ENCODE data around the gene ZC3H7B. TPM values are rescaled to one million over a fixed set of nuclear protein-coding genes. Genes with fewer than 3 reads are reported as not detected.

ZC3H7B gene
- total RNA-seq, 6 experiments from 2014 or later, result 26.5 to 50.1 (median 42.7) TPM

DNA sequence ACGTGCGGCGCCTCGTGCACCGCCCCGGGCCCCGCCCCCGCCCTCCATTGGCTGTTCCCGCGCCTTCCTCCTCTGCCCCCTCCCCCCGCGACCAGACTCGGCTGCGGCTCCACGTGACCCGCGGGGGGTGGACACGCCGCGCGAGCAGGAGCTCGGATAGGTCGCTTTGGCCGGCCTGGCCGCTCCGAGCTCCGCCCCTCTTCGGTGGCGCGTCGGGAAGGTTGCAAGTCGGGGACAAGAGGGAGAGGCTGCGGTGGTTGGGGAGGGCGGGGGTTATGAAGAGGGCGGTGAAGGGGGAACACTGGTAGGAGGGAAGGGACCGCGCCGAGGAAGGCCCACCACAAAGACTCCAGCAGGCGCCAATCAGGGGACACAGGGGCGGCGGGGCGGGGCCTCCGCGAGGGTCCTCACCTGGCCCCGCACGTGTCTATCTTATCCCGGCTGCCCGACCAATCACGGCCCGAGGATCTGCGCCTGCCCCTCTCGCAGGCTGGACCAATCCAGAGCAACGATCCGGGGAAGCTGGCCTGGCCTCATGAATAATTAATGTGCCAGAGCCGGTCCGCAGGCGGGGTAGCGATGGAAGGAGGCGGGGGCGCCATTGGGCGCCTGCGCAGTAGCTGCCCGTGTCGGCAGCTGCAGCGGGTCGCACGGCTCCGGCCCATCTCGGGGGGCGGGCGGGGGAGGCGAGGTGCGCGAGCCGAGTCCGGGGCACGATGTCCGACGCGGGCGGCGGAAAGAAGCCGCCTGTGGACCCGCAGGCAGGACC lies 80.2 kb downstream of the ZC3H7B start, which contains the start of gene TEF:
Gene TEF, plus strand, starts transcription at position 614 of the 769 bp plus-strand sequence. Its CDS starts 103 bp downstream, at position 717.
- peaks cover 0 to 23% (median 2%) of the 10 kb centered on the region in 4 donors for H3K4me1 ChIP-seq
- H3K4me3 ChIP-seq, result peak within 1 kb of the TSS; percentile 63 to 94 (median 94)
- intact Hi-C loops (cut with DNase I), result no loop called here
- DNase-seq (peak; percentile 99 to 100 (median 99)), ATAC-seq (peak; percentile 76 to 83 (median 82))
- peak; percentile 62 for TF ChIP-seq POLR2A (IDR thresholded peaks at IDR 0.05)
- TF ChIP-seq, protein P1, sequence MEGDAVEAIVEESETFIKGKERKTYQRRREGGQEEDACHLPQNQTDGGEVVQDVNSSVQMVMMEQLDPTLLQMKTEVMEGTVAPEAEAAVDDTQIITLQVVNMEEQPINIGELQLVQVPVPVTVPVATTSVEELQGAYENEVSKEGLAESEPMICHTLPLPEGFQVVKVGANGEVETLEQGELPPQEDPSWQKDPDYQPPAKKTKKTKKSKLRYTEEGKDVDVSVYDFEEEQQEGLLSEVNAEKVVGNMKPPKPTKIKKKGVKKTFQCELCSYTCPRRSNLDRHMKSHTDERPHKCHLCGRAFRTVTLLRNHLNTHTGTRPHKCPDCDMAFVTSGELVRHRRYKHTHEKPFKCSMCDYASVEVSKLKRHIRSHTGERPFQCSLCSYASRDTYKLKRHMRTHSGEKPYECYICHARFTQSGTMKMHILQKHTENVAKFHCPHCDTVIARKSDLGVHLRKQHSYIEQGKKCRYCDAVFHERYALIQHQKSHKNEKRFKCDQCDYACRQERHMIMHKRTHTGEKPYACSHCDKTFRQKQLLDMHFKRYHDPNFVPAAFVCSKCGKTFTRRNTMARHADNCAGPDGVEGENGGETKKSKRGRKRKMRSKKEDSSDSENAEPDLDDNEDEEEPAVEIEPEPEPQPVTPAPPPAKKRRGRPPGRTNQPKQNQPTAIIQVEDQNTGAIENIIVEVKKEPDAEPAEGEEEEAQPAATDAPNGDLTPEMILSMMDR (IDR thresholded peaks at IDR 0.05), result no peak
- no peaks in the 10 kb centered on the region for H3K9me3 ChIP-seq
- H3K36me3 ChIP-seq, result no peaks in the 10 kb centered on the region
- H3K27ac ChIP-seq, result peak within 1 kb of the TSS; percentile 87 to 96 (median 91)
- no peaks in the 10 kb centered on the region for H3K27me3 ChIP-seq
- 2% methylated on average over 20 of the region's 84 CpGs for WGBS (ENCODE audit: insufficient coverage, low coverage, low lambda C conversion rate, missing lambda C conversion rate)

DNA sequence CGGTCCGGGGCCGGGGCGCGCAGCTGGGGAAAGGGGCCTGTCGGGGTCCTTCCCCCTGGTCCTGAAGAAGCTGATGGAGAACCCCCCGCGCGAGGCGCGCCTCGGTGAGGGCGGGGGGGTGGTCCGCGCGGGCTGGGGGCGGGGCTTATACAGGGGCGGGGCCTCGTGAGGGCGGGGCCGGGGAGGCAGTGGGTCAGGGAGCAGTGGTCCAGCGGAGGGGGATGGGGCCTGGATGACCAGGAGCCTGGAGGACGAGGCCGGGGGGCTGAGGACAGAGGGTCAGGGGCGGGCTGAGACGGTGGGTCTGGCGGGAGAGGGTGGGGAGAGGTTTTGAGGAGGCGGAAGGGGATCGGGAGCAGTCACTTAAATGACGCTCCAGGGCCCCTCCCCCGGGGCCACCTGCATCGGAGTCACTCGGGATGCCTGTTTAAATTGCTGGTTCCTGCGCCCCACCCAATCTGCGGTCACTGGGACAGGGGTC lies 80.8 kb downstream of the ZC3H7B start:
- H3K36me3 ChIP-seq, result peaks cover 0 to 2% (median under 1%) of the 10 kb centered on the region in 4 donors
- peak; percentile 39 to 62 (median 50) for ATAC-seq
- H3K27me3 ChIP-seq, result no peaks in the 10 kb centered on the region
- no peaks in the 10 kb centered on the region for H3K9me3 ChIP-seq
- H3K4me3 ChIP-seq, result peak overlapping the region; percentile 63 to 94 (median 94)
- TF ChIP-seq, protein P1 (IDR thresholded peaks at IDR 0.05), result no peak
- TF ChIP-seq POLR2A (IDR thresholded peaks at IDR 0.05), result no peak
- 7% methylated on average over 9 of the region's 35 CpGs for WGBS (ENCODE audit: insufficient coverage, low coverage, low lambda C conversion rate, missing lambda C conversion rate)
- peak overlapping the region; percentile 87 to 96 (median 91) for H3K27ac ChIP-seq
- DNase-seq, result peak; percentile 77 to 85 (median 85)
- intact Hi-C loops (cut with DNase I), result no loop called here
- H3K4me1 ChIP-seq, result peaks cover 0 to 23% (median 2%) of the 10 kb centered on the region in 4 donors

DNA sequence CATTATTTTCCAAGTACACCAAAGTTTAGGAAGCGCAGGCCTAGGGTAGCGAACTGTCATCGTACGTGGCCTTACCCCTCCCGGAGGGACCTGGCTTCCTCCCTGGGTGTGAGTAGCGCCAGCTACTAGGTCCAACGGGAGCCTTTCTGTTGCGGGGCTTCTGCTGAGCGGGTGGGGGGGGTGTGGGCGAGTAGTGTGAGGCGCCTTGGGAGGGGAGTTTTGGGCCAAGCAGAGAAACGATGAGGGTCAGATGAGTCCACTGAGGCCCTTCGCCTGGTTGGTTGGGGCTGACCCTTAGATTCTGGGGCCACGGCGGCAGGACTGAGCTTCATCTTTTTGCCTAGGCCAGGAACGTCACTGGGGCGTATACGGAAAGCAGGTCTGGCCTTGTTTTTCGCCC lies 81.3 kb downstream of the ZC3H7B start:
- Histone ChIP-seq H3K27ac (peak overlapping the region in 2 of 3 donors; percentile 87 to 91), H3K9me3 (no peaks in the 10 kb centered on the region), H3K4me1 (peaks cover 0 to 23% (median 2%) of the 10 kb centered on the region in 4 donors), H3K36me3 (peaks cover 0 to 7% (median 2%) of the 10 kb centered on the region in 4 donors), H3K27me3 (no peaks in the 10 kb centered on the region), H3K4me3 (peak overlapping the region; percentile 63 to 94 (median 94))
- DNase-seq (no peak), ATAC-seq (no peak)
- 2% methylated on average over 9 of the region's 19 CpGs for WGBS (ENCODE audit: insufficient coverage, low coverage, low lambda C conversion rate, missing lambda C conversion rate)
- no peak for TF ChIP-seq POLR2A (IDR thresholded peaks at IDR 0.05)
- TF ChIP-seq, protein P1 (IDR thresholded peaks at IDR 0.05), result no peak
- intact Hi-C loops (cut with DNase I), result no loop called here

DNA sequence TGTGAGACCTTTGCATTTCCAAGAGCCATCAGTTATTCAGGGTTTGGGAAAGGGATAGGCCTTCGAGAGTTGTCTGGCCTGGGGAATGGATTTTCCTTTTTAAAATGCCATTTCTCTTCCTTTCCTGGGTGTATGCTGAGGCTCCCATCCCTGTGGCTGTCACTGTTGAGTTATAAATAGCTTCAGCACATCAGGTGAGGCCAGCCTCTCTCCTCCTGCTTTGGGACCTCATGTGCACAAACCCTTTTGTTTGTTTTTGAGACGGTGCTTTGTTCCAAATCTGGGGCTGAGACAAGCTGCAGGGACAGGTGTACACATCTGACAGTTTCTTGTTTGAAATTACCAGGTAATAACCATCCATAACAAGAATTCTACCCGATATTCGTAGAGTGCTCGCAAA lies 81.8 kb downstream of the ZC3H7B start:
- H3K4me3 ChIP-seq, result peak overlapping the region; percentile 63 to 94 (median 94)
- ATAC-seq (no peak), DNase-seq (no peak)
- H3K27ac ChIP-seq, result peak overlapping the region in 2 of 3 donors; percentile 87 to 91
- peaks cover 0 to 12% (median 4%) of the 10 kb centered on the region in 4 donors for H3K36me3 ChIP-seq
- 85% methylated on average over 4 of the region's 5 CpGs for WGBS (ENCODE audit: insufficient coverage, low coverage, low lambda C conversion rate, missing lambda C conversion rate)
- no peaks in the 10 kb centered on the region for H3K9me3 ChIP-seq
- intact Hi-C loops (cut with DNase I), result no loop called here
- peaks cover 0 to 23% (median 2%) of the 10 kb centered on the region in 4 donors for H3K4me1 ChIP-seq
- no peak for TF ChIP-seq POLR2A (IDR thresholded peaks at IDR 0.05)
- TF ChIP-seq, protein P1 (IDR thresholded peaks at IDR 0.05), result no peak
- H3K27me3 ChIP-seq, result no peaks in the 10 kb centered on the region
